Fibroblast of lung (primary cell): Measurements from ENCODE around the gene PID1. TPM values are rescaled to one million over a fixed set of nuclear protein-coding genes. Genes with fewer than 3 reads are reported as not detected.

Experiments used
- DNase-seq, 2 donors: peaks; one replicate each; pipeline versions ENCODE4 v3.0.0 to v3.0.0-alpha.2; 2010; ENCODE audit warnings: low read depth in 2 of 2
- H2AFZ ChIP-seq: 2 replicates; pipeline ENCODE4 v1.5.1; 2012; ENCODE audit warnings: low read length, control low read depth, inconsistent platforms
- H3K27ac ChIP-seq: 2 replicates; pipeline ENCODE4 v1.5.1; 2011; ENCODE audit warnings: low read length, control low read depth; ENCODE audit not compliant: insufficient read depth
- H3K27me3 ChIP-seq: 2 replicates; pipeline ENCODE4 v1.5.1; 2011; ENCODE audit warnings: mild to moderate bottlenecking, low read length; ENCODE audit not compliant: control insufficient read depth, insufficient read depth
- H3K36me3 ChIP-seq: 2 replicates; pipeline ENCODE4 v1.5.1; 2011; ENCODE audit warnings: low read length; ENCODE audit not compliant: control insufficient read depth, insufficient read depth
- H3K4me1 ChIP-seq: 2 replicates; pipeline ENCODE4 v1.5.1; 2011; ENCODE audit warnings: low read length; ENCODE audit not compliant: control insufficient read depth, insufficient read depth; ENCODE audit errors: extremely low read depth
- H3K4me2 ChIP-seq: 2 replicates; pipeline ENCODE4 v1.5.1; 2011; ENCODE audit warnings: low read length, control low read depth; ENCODE audit not compliant: insufficient read depth; ENCODE audit errors: extremely low read depth
- H3K4me3 ChIP-seq, 4 experiments: fragments of 200-600 bp in 1 of 4; sonication (generic) in 1 of 4; replicated peaks in 1 of 4; 2 replicates each; pipeline ENCODE4 v1.5.1; 2011 to 2016; ENCODE audit warnings: low read length in 4 of 4, low read depth in 3 of 4, mild to moderate bottlenecking in 3 of 4, control low read depth in 2 of 4, inconsistent platforms in 1 of 4, mixed read lengths in 1 of 4; ENCODE audit not compliant: insufficient read depth in 1 of 4; ENCODE audit errors: control extremely low read depth in 1 of 4
- H3K79me2 ChIP-seq: 2 replicates; pipeline ENCODE4 v1.5.1; 2012; ENCODE audit warnings: mild to moderate bottlenecking, low read length, inconsistent platforms; ENCODE audit not compliant: control insufficient read depth, insufficient read depth
- H3K9ac ChIP-seq: 2 replicates; pipeline ENCODE4 v1.5.1; 2011; ENCODE audit warnings: mild to moderate bottlenecking, low read length, control low read depth; ENCODE audit not compliant: insufficient read depth
- H3K9me3 ChIP-seq: 2 replicates; pipeline ENCODE4 v1.5.1; 2012; ENCODE audit warnings: low read depth, low read length; ENCODE audit not compliant: control insufficient read depth, insufficient read depth
- H4K20me1 ChIP-seq: 2 replicates; pipeline ENCODE4 v1.5.1; 2011; ENCODE audit warnings: low read length; ENCODE audit not compliant: control insufficient read depth, insufficient read depth; ENCODE audit errors: extremely low read depth
- CTCF ChIP-seq, 2 donors: IDR thresholded peaks in 1 of 2; conservative IDR thresholded peaks in 1 of 2; 1 replicate in 1 of 2; 2 replicates in 1 of 2; pipeline ENCODE4 v1.5.1; 2011 to 2012; ENCODE audit warnings: low read length in 2 of 2, control low read depth in 1 of 2, inconsistent platforms in 1 of 2, low read depth in 1 of 2, mild to moderate bottlenecking in 1 of 2
- EZH2 ChIP-seq: IDR thresholded peaks from 2 replicates; pipeline ENCODE4 v1.5.1; 2012; ENCODE audit warnings: low read length, control low read depth, mild to moderate bottlenecking; ENCODE audit errors: missing control alignments
- polyA plus RNA-seq, 2 donors: library from polyadenylated mRNA; depleted of rRNA in 1 of 2; stranded (reverse) in 1 of 2; unstranded in 1 of 2; fragments of >200 nt; gene quantifications; 2 replicates each; pipeline ENCODE4 v1.2.1, GENCODE V29; 2011 to 2012; ENCODE audit warnings: missing spikeins in 1 of 2
- total RNA-seq: library from RNA; depleted of rRNA; stranded (reverse); fragments of >200 nt; gene quantifications from 2 replicates; pipeline ENCODE4 v1.2.1, GENCODE V29; 2014

Gene PID1
- total and polyA plus RNA-seq, 2 donors (not counting 1 experiment from before 2014, with no cell fraction given), result 15.7 to 29.6 TPM

DNA sequence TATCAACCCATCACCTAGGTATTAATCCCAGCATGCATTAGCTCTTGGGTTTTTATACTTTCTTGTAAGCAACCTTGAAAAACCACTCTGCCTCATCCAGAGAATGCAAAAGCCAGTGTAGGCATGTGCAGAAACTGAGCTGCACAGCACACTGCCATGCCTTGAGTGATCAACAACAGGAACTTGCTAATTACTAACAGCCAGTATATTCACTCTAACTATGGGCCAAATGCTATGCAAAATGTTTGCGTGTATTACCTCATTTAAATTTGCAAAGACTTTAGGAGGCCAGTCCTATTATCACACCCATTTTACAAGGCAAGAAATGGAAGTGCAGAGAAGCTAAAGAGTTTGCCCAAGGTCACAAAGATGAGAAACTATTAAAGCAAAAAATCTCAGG is 169.8 kb downstream of the PID1 start:
- Histone ChIP-seq H3K9ac (no peak overlapping the region), H2AFZ (no peak overlapping the region), H3K27me3 (no peaks in the 10 kb centered on the region), H3K36me3 (no peaks in the 10 kb centered on the region), H3K4me2 (no peak overlapping the region), H3K9me3 (no peaks in the 10 kb centered on the region), H3K27ac (no peak overlapping the region), H3K79me2 (no peaks in the 10 kb centered on the region), H4K20me1 (no peaks in the 10 kb centered on the region), H3K4me1 (no peaks in the 10 kb centered on the region), H3K4me3 (no peak overlapping the region)
- TF ChIP-seq EZH2 (no peak), CTCF (conservative IDR thresholded peaks at IDR 0.05 in 1 of 2, IDR thresholded peaks at IDR 0.05 in 1 of 2; ENCODE audit: low read depth in 1 of 2, low read length in 2 of 2) (no peak)
- DNase-seq, result no peak

DNA sequence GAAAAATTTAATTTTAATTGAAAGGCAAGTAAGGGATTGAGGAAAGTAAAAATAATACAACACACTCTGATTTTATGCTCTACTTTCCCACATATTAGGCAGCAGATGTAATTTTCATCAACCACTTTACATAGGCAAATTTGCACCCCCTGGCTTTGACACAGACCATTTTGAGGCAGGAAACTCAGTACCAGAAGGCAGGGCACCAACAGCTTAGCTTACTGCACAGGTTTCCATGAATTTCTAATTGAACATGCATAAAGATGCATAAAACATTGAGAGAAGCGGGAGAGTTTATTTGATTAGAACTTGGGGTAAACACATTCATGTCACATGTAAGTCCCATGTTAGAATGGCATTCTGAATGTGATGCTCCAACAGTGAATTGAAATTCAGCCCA is 171.9 kb downstream of the PID1 start:
- Histone ChIP-seq H3K27me3 (no peaks in the 10 kb centered on the region), H3K4me3 (no peak overlapping the region), H3K79me2 (no peaks in the 10 kb centered on the region), H3K36me3 (no peaks in the 10 kb centered on the region), H3K27ac (no peak overlapping the region), H3K4me2 (no peak overlapping the region), H2AFZ (no peak overlapping the region), H4K20me1 (no peaks in the 10 kb centered on the region), H3K9me3 (no peaks in the 10 kb centered on the region), H3K9ac (no peak overlapping the region), H3K4me1 (no peaks in the 10 kb centered on the region)
- DNase-seq, result no peak
- TF ChIP-seq EZH2 (no peak), CTCF (conservative IDR thresholded peaks at IDR 0.05 in 1 of 2, IDR thresholded peaks at IDR 0.05 in 1 of 2; ENCODE audit: low read depth in 1 of 2, low read length in 2 of 2) (no peak)

DNA sequence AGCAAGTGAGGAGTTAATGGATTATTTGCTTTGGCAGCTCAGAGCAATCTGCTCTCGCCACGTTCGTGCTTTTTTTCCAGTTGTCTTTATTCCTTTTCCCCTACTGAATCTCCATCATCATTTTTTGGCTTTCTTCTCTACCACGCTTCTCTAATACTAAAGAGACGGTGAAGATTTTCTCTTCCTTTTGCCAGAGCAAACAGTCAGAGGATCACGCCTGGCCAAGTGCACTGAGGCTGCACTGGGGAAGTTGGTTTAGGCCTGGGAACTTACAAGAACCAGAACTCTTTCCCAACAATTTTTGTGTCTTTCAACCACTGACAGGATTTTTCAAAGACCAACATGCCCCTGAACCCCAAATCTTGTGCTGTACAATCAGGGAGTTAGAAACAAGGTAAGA is 172.3 kb downstream of the PID1 start:
- H4K20me1 ChIP-seq, result no peaks in the 10 kb centered on the region
- H3K9me3 ChIP-seq, result no peaks in the 10 kb centered on the region
- no peak for DNase-seq
- TF ChIP-seq EZH2, result no peak
- TF ChIP-seq CTCF (conservative IDR thresholded peaks at IDR 0.05 in 1 of 2, IDR thresholded peaks at IDR 0.05 in 1 of 2; ENCODE audit: low read depth in 1 of 2, low read length in 2 of 2), result no peak
- H3K4me2 ChIP-seq, result no peak overlapping the region
- H3K4me3 ChIP-seq, result no peak overlapping the region
- no peak overlapping the region for H2AFZ ChIP-seq
- no peak overlapping the region for H3K9ac ChIP-seq
- H3K27me3 ChIP-seq, result no peaks in the 10 kb centered on the region
- no peaks in the 10 kb centered on the region for H3K79me2 ChIP-seq
- no peaks in the 10 kb centered on the region for H3K4me1 ChIP-seq
- no peak overlapping the region for H3K27ac ChIP-seq
- H3K36me3 ChIP-seq, result no peaks in the 10 kb centered on the region
